Cardiac muscle cell (in vitro differentiated cells and primary cell): ENCODE results near the gene SLC4A11. TPM values are rescaled to one million over a fixed set of nuclear protein-coding genes. Genes with fewer than 3 reads are reported as not detected.

Experiments
- DNase-seq, 2 donors: peaks; one replicate each; pipeline versions ENCODE4 v3.0.0 to v3.0.0-alpha.2; 2010 to 2017; ENCODE audit warnings: low read depth in 1 of 2, low spot score in 1 of 2
- H3K27ac ChIP-seq: fragments of 200-600 bp; sonication (generic); 2 replicates; pipeline ENCODE4 v1.5.1; 2016
- H3K27me3 ChIP-seq: fragments of 200-600 bp; sonication (generic); 2 replicates; pipeline ENCODE4 v1.6.0; 2016; ENCODE audit warnings: control low read depth
- H3K36me3 ChIP-seq: fragments of 200-600 bp; sonication (generic); 2 replicates; pipeline ENCODE4 v1.5.1; 2016; ENCODE audit warnings: control low read depth
- H3K4me1 ChIP-seq: fragments of 200-600 bp; sonication (generic); 2 replicates; pipeline ENCODE4 v1.8.1; 2017; ENCODE audit warnings: low read depth, mild to moderate bottlenecking, mixed run types
- H3K4me3 ChIP-seq: fragments of 200-600 bp; sonication (generic); 2 replicates; pipeline ENCODE4 v1.5.1; 2016; ENCODE audit warnings: mild to moderate bottlenecking
- H3K9me3 ChIP-seq: fragments of 200-600 bp; sonication (generic); 2 replicates; pipeline ENCODE4 v1.5.1; 2017; ENCODE audit warnings: low read depth, mild to moderate bottlenecking, control low read depth
- CTCF ChIP-seq: IDR thresholded peaks from 2 replicates; pipeline ENCODE4 v1.5.1; 2012; ENCODE audit warnings: low read depth, mild to moderate bottlenecking, low read length
- polyA plus RNA-seq: library from polyadenylated mRNA; unstranded; fragments of >200 nt; fragmentation: Nextera tagmentation; extraction: Ambion mirVana; gene quantifications from 2 replicates; pipeline ENCODE4 v1.2.1, GENCODE V29; 2016
- total RNA-seq: library from RNA; depleted of rRNA; stranded (reverse); fragments of >200 nt; gene quantifications from 2 replicates; pipeline ENCODE4 v1.2.3, GENCODE V29; 2016

Gene SLC4A11
- total and polyA plus RNA-seq, 2 experiments from 2014 or later, result 0.12 TPM; not detected in 1

- no peaks in the 10 kb centered on the region for H3K4me1 ChIP-seq
- peaks cover 56% of the 10 kb centered on the region for H3K27me3 ChIP-seq
- TF ChIP-seq CTCF, result no peak
- H3K9me3 ChIP-seq, result no peaks in the 10 kb centered on the region
- no peak overlapping the region for H3K27ac ChIP-seq
- H3K36me3 ChIP-seq, result no peaks in the 10 kb centered on the region
- DNase-seq, result no peak
- no peak overlapping the region for H3K4me3 ChIP-seq
Measured at GRCh38 chr20:3235666-3236324, 3.2 kb downstream of the SLC4A11 start.

DNA sequence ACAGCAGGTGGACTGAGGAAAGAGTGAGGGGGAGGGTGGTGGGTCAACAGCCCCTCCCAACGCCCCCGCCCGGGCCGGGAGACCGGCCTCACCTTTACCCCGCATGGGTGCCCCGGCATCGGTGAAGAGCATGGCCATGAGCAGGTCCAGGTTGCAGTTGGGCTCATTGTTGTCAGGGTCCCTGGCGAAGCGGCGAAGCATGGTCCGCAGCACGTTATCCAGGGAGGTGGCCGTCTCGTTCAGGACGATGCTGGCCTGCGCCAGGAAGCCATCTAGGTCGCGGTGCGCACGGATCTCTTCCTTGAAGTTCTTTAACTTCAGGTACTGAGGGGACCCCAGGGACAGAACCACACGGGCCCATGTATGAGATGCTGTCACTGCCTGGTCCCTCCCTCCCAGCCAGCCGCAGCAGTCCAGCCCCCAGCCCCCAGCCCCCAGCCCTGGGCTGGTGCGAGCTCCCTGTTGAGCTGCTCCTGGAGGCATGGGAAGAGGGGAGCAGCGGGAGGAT is 4.9 kb downstream of the SLC4A11 start:
- Histone ChIP-seq H3K27me3 (peaks cover 39% of the 10 kb centered on the region), H3K4me1 (no peaks in the 10 kb centered on the region), H3K36me3 (no peaks in the 10 kb centered on the region), H3K9me3 (no peaks in the 10 kb centered on the region), H3K27ac (no peak overlapping the region), H3K4me3 (no peak overlapping the region)
- DNase-seq, result no peak
- TF ChIP-seq CTCF, result no peak

GRCh38 chr20:3233131-3233990 is 5.6 kb downstream of the SLC4A11 start:
- Histone ChIP-seq H3K27me3 (peaks cover 32% of the 10 kb centered on the region), H3K27ac (no peak overlapping the region), H3K9me3 (no peaks in the 10 kb centered on the region), H3K4me1 (no peaks in the 10 kb centered on the region), H3K36me3 (no peaks in the 10 kb centered on the region), H3K4me3 (no peak overlapping the region)
- no peak for DNase-seq
- TF ChIP-seq CTCF, result no peak

DNA sequence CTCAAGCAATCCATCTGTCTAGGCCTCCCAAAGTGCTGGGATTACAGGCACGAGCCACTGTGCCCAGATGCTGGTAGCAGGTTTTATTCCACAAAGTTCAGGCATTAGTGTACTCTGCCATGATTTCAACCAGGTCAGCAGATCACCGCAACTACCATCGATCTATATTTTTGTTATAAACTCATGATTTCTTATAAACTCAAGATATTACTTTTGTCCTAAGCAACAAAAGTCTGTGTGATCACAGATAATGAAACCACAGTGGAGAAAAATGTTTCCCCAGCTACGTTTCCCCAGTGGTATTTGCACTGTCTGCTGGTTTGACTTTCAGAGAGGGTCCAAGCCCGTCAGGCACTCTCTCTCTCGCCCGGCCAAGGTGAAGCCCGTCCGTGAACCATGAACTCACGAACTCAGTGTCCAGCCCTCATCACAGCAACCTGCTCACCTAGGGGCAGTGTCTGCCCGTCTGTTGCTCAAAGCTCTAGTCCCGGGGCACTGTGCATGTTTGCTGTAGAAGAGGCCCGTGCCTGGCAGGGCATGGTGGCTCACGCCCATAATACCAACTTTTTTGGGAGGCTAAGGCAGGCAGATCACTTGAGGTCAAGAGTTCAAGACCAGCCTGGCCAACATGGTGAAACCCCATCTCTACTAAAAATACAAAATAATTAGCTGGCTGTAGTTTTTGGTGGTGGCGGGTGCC is 7.0 kb downstream of the SLC4A11 start:
- Histone ChIP-seq H3K36me3 (no peaks in the 10 kb centered on the region), H3K4me1 (no peaks in the 10 kb centered on the region), H3K27ac (no peak overlapping the region), H3K27me3 (peaks cover 19% of the 10 kb centered on the region), H3K4me3 (no peak overlapping the region), H3K9me3 (no peaks in the 10 kb centered on the region)
- TF ChIP-seq CTCF, result no peak
- no peak for DNase-seq

GRCh38 chr20:3231116-3231515 is 7.9 kb downstream of the SLC4A11 start:
- Histone ChIP-seq H3K9me3 (no peaks in the 10 kb centered on the region), H3K4me1 (no peaks in the 10 kb centered on the region), H3K36me3 (no peaks in the 10 kb centered on the region), H3K27ac (no peak overlapping the region), H3K27me3 (peaks cover 10% of the 10 kb centered on the region), H3K4me3 (no peak overlapping the region)
- DNase-seq, result no peak
- no peak for TF ChIP-seq CTCF
